Stimulated activated CD4-positive, alpha-beta T cell treated with anti-CD3 and anti-CD28 coated beads, Interleukin-15, amount 100 ng/mL, for 1 hour (primary cell): ENCODE results near the gene THBS2.
"Not testable (repeated sequence)": the region's sequence is repeated elsewhere in the genome, so short reads cannot be mapped to it uniquely, and the experiment has no call there.

Experiments used
- DNase-seq, 2 donors: peaks; one replicate each; pipeline ENCODE4 v3.0.0-alpha.2; 2020; ENCODE audit warnings: low read depth in 1 of 2, low spot score in 1 of 2

Gene THBS2

DNA sequence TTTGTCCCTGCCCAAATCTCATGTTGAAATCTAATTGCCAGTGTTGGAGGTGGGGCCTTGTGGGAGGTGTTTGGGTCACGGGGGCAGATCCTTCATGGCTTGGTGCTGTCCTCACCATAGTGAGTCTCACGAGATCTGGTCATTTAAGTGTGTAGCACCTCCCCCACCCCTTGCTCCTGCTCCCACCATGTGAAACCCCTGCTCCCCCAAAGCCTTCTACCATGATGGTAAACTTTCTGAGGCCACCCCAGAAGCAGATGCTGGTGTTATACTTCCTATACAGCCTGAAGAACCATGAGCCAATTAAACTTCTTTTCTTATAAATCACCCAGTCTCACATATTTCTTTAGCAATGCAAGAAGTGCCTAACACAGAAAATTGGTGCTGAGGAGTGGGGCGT is 19.9 kb upstream of the THBS2 start:
- no peak for DNase-seq

DNA sequence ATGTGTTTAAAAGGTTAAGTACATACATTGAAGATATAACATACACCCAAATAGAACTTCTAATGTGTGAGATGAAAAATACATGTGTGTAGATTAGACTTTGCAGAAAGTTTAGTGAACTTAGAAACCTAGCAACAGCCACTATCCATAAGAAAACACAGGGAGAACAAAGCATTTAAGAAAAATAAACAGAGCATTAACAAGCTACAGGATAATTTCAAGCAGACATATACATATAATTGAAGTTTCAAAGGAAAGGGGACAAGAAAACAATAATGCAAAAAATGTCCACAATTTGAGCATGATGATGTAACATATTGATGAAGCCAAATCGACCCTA is 18.2 kb upstream of the THBS2 start:
- no peak for DNase-seq

DNA sequence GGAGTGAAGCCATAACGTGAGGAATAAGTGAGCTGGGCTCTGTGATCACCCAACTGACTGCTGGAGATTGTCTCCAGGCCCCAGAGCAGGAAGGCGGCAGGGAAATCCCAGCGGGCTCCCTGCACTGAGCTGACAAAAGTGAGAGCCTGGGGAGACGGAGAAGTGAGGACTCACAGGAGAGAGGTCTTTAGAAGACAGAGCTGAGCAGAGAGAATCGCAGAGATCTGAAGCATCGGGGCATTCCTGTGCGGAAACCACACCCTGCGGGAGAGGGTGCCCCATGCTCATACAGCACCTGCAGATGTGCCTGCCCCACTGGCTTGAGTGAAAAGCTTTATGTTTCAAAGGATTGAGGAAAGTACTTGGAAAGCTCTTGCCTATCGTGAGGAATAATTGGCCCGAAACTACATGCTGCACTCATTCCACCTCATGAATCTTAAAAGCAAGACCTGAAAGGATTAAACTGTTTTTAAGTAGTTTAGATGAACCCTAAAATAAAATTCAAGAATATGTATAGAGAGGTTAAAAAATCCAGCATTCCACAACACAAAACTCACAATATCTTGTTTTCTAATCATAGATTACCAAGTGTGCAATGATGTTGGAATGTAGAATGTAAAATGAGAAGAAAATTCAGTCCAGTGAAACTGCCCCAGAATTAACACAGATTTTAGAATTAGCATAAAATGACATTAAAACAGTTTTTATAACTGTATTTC is 17.7 kb upstream of the THBS2 start:
- DNase-seq: no peak

DNA sequence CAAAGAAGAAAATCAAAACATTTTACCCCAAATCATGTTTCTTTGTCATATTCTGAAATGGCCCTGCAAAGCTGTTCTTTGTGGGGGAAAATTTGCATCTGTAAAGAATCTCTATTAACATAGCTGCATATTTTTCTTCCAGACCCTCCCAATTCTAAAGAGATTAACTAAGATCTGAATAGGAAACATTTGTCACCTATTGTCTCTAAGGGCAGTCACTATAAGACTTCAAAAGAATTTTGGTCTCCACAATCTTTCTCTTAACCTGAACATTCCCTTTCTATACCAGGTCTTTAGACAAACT is 16.4 kb upstream of the THBS2 start:
- DNase-seq: not testable (repeated sequence)

DNA sequence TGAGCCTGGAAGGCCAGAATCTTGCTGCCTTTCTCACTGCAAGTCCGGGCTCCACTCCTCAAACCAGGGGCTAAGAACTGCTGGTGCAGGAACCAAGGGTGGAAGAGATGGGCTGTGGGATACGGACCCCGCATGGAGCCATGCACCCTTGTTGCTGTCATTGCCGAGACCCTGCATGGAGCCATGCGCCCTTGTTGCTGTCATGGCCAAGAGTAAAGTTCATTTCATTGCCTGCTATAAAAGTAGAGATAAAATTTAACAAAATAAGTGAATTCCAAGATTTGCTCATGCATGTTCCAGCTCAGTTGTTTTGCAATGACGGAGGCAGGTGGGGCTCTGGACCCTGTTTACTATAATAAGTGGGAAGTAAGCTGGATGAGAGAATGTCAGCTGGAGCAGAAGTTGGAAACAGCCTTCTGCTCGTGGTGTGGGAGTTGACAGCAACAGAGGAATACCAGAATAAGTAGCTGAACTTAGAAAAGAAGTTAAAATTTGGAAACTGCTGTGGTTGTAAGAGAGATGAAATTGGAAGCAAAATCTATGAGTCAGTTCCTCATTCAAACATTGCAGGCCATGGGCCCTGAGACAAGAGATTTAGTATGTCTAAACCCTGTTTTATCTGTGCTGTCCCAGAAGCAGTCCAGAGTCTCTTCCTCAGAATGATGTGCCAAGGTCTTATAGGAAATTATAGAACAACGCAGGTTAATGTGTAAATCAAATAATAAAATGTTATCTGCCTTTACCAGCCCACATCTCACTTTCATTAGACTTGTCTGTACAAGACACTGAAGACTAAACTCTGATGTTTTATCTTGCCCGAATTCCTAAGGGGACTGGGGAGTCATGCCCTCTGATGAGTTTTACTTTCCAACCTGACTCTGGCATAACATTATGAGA is 15.8 kb upstream of the THBS2 start:
- DNase-seq: no peak

DNA sequence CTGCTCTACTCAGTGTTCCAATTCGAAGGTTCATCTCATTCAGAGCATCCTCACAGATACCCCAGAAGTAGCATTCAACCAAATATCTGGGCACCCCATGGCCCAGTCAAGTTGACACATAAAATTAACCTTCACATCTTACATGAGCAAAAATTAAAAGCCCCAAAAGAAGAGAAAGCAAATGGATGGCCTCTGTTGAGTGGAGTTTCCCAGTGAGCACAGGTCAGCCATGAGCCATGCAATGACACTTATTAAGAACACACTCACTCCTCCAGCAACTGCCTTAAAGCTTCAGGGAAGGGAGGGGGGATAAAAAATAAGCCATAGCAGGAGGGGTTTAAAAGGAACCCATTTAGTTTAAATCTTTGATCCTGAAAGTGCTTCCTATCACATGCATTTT is 14.6 kb upstream of the THBS2 start:
- no peak for DNase-seq

DNA sequence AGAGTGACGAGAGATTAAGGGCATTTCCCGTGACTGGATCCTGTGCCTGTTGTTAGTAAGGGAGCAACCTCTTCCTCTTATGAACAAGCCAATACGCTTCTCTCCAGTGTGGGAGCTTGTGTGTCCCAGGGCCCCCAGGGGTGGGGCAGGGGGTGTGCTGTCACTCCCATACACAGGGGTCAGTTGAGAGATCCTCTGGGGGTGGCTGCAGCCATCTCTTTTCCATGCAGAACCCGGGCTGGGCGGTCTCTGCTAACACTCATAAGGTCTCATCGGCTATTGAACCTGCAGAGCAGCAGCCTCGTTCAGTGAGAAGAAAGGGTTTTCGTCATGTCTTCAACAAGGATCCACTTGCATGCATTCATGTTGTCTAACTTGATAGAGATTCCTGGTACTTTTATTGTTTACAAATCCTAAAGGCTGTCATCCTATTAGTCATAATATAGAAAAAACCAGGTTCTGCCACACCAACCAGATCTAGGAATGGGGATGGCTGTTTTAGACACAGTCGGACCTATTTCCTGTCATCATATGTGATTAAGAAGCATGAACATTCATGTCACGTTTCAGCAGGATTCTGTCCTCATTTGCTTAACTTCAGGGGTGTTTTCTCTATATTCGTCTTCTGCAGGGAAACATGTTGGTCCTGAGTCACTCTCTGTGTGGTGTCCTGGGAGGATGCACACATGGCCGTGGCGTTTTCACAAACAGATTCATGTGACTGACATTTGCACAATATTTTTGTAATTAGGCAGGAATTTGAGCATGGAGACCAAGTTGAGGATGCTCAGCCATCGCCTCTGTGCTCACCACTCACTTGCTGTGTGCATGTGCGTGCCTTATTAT is 13.3 kb upstream of the THBS2 start:
- no peak for DNase-seq

DNA sequence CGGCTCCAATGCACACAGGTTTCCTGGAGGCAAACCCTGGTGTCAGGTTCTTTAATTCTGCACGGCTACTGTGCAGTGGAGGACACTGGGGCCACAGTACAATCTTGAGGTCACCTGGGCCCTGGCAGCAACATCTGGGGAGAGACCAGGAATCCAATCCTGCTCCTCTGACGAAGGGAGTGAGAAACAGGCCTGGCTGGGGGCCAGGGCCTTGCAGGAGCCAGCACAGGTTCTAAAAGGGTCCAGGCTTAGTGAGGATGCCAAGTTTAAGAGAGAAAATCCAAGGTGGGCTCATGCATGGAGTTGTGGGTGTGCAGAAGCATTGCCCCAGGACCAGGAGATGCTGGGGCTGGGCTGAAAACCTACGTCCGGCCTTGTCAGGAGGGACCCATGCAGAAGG is 12.6 kb upstream of the THBS2 start:
- no peak for DNase-seq

DNA sequence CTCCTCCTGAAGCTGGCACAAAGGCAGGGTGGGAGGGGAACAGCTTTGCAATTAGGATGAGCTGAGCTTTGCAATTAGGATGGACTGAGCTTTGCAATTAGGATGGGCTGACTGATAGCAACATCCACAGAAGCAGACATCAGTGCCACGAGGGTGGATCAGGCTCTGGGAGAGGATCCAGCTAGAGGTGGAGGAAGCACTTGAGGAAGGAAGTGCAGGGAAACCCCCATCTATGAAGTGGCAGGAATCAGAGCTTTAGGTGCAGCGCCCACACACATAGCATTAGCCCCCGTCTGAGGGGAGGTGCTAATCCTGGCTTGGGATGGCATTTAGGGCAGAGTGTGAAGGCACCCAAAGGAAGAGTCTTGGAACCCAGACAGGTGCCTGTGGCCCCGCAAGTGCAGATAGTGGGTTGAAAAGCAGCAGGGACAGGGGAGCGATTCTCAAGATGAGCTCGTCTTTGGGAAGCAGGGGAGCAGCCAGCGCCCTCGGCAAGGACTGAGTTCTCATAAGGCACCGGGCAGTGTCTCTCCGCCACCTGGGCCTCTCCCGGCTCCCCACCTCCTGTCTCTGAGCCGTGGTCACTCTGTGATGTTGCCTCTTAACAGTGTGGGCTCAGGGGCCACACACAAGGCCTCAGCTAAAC is 12.0 kb upstream of the THBS2 start:
- DNase-seq: no peak

DNA sequence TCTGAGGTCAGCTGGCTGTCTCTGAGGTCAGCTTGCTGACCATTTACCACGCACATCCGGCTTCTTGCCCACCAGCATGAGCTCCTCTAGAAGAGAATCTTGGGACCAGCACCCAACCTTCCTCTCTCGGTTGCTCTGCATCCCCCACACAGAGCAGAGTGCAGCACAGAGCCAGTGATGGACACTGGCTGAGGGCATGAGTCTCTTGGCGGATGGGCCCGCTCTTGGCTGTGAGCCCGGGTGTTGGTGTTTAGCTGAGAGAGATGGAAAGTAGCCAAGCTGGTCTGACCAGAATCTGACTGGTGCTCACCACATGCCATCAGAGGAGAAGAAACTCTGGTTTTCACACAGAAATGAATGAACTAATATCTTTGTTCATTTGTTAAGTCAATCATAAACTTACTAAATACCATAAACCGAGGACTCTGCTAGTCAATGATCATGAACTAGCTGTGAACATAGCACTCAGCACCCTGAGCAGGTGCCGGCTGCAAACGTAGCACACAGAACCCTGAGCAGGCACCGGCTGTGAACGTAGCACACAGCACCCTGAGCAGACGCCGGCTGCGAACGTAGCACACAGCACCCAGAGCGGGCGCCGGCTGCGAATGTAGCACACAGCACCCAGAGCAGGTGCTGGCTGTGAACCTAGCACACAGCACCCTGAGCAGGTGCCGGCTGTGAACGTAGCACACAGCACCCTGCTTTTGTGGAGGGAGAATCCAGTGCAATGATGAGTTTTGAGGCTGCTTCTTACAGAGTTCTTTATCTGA is 10.4 kb upstream of the THBS2 start:
- no peak for DNase-seq

DNA sequence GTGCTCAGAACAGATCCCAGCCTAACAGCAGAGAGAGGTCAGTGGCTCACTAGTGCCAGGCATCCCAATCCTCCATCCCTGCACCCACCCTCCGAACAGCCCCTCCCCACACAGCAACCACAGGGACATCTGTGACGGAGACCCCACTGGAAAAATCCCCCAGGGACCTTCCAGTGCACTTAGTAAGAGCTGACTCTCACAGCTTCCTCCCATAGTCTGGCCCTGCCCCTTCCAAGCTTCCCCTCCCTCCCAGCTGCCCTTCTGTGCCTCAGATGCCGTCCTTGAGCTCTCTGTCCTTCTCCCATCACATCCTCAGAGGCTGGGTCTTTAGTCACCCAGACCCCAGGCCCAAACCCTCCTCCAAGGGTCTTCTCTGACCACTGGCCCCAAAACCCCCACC is 9.7 kb upstream of the THBS2 start:
- no peak for DNase-seq

DNA sequence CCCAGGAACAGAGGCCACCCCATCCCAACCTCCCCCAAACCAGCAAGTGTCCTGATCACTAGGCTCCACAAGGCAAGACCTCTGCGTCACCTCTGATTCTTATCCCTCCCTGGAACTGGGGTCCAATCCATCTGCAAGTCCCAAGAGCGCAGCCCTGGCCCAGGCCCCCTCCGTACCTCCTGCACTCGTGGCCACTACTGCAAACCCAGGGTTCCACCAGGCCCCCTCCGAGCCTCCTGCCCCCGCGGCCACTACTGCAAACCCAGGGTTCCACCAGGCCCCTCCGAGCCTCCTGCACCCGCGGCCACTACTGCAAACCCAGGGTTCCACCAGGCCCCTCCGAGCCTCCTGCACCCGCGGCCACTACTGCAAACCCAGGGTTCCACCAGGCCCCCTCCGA is 9.0 kb upstream of the THBS2 start:
- not testable (repeated sequence) for DNase-seq

DNA sequence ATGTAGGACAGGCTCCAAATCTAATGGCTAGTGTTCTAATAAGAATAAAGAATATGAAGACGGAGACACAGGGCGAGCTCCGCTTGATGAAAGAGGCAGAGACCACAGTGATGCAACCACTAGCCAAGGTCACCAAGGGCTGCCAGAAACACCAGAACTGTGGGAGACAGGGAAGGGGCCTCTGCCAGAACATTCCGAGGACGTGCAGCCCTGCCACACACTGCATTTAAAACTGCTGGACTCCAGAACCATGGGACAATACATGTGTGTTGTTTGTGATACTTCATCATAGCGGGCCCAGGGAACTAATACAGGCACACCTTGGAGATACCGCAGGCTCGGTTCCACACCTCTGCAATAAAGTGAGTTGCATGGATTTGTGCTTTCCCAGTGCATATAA is 2.9 kb upstream of the THBS2 start:
- no peak for DNase-seq

DNA sequence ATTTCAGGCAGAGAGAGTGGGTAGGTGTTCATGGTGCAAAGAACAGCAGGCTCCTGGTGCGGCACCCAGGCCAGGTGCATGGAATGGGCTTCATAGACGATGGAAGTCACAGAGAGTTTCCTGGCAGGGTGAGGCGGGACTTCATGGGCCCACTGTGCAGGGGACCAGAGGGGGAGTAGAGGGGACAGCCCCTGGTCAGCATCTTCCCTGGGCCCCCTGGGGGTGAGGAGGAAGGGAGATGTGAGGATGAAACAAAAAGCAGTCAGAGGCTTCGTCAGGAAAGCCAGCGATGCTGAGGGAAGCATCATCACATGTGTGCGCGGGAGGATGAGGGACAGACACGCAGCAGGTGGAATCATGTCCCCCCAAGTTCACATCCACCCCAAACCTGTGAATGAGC is 2.4 kb upstream of the THBS2 start:
- DNase-seq: no peak

DNA sequence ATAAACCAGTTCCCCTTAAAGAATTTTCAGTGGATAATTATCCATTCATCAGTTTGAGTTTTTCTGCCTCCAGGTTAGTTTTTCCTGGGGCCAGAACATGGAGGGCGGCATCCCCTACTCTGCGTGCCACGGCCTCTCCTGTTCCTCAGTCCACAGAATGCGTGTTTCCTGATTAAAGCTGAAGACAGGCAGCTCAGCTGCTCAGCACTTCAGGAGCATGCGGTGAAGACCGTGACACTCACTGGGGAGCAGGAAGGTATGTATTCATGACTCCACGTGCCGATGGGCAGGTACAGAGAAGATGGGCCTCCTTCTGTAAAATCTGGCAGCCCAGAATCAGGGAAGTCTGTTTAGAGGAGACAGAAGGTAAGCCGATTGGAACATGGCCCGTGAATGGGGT is 2.0 kb upstream of the THBS2 start:
- no peak for DNase-seq

DNA sequence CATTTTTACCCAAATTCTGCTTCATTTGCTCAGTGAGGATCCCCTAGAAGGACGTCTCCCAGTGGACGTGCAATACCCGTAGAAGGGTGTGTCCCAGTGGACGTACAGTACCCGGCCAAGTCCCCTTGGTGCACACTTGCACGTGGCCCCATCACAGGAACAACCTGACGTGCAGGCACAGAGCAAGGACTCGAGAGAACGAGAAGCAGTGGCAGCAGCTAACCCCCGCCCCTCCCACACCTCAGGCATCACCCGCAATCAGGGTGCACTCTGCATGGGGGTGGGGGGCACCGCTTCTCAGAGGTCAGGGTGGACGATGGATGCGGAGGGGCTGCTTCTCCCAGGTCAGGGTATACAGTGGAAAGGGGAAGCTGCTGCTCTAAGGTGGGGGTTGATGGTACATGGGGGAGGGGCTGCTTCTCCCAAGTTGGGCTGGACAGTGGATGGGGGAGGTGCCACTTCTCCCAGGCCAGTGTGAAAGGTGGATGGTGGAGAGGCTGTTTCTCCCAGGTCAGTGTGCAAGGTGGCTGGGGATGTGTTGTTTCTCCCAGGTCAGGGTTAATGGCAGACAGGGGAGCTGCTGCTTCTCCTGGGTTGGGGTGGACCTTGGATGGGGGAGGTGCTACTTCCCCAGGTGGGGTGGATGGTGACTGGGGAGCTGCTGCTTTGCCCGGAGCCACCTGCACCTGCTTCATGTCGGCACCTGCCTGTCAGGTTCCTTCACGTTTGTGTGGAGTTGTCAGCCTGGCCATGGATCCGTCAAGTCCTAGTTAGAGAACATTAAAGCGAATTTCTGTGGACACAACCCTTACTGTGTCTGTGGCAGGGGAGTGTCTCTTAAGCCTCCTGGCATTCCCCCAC is 1.0 kb upstream of the THBS2 start:
- DNase-seq: no peak

DNA sequence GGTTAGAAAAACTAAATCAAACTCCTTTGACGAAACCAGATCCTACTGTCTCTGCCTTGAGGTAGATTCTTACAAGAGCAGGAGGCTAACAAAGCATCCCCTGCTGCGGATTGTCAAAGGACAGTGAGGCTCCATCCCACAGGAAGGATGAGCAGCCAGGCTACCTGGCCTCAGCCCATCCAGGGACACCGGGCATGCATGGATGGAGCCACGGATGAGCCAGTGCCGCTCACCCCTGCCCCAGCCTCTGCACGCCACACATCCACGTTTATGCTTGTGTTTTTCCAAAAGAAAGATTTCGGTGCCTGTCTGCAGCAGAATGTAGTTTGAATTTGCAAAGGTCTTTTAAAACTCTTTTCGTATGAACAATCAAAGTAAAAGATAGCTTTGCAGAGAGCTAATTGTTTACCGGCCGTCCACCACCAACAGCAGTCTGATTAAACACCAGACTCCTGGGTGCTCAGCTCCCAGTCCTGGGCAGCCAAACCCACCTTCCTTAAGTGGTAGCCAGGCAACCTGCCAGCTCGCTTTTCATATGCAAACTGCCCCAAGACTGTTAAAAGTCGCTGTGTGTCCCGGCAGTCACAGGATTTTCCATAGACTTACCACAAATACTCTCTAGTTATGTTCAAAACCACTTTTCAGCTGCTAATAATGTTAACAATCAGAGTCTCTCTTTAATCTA is 999 bp downstream of the THBS2 start:
- DNase-seq: no peak

DNA sequence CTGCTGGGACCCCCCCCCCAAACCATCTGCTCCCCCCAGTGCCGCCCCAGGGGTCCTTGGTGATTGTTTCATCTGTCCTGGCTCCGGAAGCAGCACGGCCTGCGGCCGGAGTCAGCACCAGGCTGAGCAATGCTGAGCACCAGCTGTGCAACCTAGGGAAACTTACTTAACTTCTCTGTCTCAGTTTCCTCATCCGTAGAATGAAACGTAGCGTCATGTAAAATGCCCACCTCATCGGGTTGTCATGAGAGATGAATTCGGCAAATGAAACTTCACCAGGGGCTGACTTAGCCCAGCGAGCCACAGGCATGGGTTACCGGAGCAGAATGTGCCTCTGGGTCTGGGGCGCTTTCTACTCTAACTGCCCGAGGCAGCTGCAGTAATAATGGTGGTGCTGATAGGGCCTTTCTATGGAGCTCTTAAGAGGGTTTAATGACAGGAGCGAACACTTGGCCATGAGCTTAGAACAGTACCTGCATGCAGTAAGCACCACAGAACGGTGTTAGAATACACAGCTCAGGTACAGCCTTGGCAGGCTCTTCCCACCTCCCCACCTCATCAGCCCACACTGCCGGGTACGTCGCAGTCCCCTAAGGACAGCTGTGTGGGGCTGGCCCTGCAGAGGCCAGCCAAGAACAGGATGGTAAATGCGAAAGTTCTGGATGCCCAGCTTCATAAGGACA is 1.7 kb downstream of the THBS2 start:
- no peak for DNase-seq

DNA sequence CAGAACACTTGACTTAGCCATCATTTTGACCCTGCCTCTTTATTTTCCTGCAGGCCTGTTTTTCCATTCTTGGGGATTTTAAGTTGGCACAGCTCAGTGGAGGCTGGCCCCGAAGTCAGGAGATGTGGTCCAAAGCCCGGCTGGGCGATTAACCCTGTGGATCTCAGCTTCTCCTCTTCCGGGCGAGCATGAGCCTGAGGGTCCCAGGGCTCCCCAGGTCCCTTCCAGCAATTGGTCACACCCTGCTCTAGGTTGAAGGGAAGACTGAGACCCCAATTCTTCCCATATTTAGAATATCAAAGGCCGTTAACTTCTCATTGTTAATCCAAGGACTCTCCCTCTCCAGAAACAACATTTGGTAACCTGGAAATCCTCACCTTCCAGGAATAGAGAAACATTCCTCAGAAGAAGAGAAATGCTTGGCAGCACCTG is 2.3 kb downstream of the THBS2 start:
- DNase-seq: no peak
